Loucy (cell line): Measurements from ENCODE around the gene CRY2.

ENCODE experiments used
- EZH2phosphoT487 ChIP-seq: fragments of 200-600 bp; IDR thresholded peaks from 2 replicates; pipeline ENCODE4 v1.6.1; 2018; ENCODE audit warnings: antibody characterized with exemption, mild to moderate bottlenecking, moderate library complexity, borderline replicate concordance
- TF ChIP-seq, protein P1 (sequence below): fragments of 200-600 bp; sonication (generic); conservative IDR thresholded peaks from 2 replicates; pipeline ENCODE4 v1.5.1; 2014; ENCODE audit warnings: mild to moderate bottlenecking, antibody characterized with exemption, low read length

DNA sequence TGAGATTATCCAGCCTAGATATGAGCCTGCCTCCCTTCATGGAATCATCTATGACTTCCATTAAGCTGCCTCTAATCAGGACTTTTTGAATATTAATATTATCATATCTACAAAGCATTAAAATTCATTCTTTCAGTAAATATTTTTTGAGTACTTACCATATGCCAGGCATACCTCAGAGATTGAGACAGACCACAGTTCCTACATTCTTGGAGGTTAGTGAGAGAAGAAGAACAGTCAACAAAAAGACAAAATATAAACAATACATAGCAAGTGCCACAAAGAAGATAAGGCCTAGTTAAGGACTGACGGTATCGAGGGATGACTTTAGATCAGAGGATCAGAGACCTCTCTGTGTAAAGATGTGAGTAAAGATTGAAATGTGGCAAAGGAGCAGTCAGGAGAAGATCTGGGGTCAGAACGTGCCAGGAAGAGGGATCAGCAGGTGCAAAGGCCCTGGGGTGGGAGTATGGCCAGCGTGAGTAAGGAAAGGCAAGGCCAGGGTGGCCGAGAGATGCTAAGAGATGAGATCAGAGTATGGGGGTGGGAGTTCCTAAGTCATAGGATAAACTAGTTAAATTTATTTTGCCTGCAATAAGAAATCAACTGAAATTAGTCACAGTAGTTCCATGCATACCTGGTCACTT lies 26.9 kb upstream of the CRY2 start:
- TF ChIP-seq, protein P1, sequence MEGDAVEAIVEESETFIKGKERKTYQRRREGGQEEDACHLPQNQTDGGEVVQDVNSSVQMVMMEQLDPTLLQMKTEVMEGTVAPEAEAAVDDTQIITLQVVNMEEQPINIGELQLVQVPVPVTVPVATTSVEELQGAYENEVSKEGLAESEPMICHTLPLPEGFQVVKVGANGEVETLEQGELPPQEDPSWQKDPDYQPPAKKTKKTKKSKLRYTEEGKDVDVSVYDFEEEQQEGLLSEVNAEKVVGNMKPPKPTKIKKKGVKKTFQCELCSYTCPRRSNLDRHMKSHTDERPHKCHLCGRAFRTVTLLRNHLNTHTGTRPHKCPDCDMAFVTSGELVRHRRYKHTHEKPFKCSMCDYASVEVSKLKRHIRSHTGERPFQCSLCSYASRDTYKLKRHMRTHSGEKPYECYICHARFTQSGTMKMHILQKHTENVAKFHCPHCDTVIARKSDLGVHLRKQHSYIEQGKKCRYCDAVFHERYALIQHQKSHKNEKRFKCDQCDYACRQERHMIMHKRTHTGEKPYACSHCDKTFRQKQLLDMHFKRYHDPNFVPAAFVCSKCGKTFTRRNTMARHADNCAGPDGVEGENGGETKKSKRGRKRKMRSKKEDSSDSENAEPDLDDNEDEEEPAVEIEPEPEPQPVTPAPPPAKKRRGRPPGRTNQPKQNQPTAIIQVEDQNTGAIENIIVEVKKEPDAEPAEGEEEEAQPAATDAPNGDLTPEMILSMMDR, result no peak
- TF ChIP-seq EZH2phosphoT487, result no peak
